Measurements from ENCODE around the gene MRPL28.
A peak's percentile ranks its signal among the peaks of the same experiment; 100 is the strongest.

Gene MRPL28

DNA sequence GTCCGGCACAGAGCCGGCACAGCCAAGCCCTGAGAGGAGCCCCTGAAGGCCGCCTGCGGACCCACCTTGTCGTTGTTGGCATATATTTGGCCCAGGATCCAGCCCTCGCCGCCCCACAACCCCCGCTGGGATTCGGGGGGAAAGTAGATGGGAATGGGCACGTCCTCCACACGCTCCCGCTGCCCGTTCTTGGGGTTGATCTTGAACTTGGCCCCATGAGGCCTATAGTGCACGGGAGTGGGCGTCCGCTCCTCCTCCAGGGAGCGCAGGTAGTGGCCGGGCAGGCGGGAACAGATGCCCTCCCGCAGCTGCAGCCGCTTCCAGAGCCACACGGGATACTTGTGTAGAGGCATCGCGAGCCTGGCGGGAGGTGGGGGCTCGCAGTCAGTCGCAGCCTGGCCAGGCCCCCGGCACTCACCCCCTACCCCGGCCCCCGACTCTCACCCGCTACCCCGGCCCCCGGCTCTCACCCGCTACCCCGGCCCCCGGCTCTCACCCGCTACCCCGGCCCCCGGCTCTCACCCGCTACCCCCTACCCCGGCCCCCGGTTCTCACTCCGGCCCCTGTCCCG is 387 bp downstream of the MRPL28 start:
- TF ChIP-seq, protein P1, sequence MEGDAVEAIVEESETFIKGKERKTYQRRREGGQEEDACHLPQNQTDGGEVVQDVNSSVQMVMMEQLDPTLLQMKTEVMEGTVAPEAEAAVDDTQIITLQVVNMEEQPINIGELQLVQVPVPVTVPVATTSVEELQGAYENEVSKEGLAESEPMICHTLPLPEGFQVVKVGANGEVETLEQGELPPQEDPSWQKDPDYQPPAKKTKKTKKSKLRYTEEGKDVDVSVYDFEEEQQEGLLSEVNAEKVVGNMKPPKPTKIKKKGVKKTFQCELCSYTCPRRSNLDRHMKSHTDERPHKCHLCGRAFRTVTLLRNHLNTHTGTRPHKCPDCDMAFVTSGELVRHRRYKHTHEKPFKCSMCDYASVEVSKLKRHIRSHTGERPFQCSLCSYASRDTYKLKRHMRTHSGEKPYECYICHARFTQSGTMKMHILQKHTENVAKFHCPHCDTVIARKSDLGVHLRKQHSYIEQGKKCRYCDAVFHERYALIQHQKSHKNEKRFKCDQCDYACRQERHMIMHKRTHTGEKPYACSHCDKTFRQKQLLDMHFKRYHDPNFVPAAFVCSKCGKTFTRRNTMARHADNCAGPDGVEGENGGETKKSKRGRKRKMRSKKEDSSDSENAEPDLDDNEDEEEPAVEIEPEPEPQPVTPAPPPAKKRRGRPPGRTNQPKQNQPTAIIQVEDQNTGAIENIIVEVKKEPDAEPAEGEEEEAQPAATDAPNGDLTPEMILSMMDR (IDR thresholded peaks at IDR 0.05; ENCODE audit: extremely low read depth, missing control alignments) = no peak

DNA sequence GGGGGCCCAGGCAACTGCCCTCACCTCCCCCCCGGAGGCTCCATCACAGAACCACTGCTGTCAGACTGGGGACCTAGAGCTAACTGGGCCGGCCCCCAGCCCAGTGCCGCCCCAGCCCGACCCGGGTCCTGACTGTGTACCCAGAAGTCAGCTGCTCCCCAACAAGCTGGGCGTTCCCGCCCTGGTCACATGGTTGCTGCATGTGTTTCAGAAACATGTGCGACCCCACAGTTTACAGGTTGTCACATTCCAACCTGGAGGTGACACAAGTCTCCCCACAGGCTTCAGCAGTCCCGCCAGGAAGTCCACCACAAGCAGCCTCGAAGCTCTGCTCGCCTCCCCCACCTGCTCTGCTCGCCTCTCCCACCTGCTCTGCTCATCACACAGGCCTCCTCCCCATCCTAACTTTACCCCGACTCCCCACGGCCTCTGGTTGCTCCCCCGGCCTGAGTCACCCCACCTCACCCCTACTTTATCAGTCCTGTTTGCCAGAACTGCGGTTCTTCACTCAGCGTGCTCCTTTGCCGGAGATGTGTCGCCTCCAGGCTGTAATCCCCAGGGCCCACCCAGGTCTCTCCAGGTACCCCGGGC is 968 bp downstream of the MRPL28 start:
- no peak for DNase-seq (ENCODE audit: low spot score)
- TF ChIP-seq, protein P1 (IDR thresholded peaks at IDR 0.05; ENCODE audit: extremely low read depth, missing control alignments) = no peak

More for the DNA sequence above, 387 bp downstream of the MRPL28 start:
- DNase-seq (ENCODE audit: low spot score) = peak; percentile 57

DNA sequence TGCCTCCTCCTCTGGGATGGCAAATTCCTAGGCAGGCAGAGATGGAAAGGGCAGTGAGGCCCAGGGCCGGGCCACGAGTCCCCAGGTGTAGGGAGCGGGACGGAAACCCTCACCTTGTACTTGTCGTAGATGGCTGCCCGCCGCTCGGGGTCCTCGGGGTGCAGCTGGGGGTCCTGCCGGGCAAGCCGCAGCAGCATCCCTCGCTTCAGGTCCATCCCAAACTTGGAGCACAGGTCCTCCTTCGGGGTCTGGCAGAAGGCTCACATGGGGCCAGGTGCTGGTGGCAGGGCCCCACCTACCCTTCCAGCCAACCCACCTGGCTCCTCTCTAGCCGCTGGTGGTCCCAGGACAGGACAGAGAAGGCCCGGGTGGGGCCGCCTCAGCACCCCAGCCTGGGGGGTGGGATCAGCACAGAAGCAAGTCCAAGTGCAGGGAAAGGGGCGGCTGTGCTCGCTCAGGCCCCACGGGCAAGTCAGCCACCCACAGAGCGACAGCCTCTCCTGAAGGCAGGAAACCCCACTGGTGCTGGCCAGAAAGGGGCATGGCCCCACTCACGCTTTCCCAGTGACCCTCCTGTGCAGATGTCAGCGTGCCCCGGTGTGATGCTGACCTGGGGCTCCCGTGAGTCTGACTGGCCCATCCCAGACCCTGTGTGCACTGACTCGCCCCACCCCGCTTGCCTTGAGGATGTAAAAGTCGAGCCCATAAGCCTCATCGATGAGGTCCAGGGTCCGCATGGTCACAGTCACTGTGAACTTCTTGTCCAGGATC is 1.8 kb downstream of the MRPL28 start:
- TF ChIP-seq, protein P1 (IDR thresholded peaks at IDR 0.05; ENCODE audit: extremely low read depth, missing control alignments) = no peak
- DNase-seq (ENCODE audit: low spot score) = no peak

DNA sequence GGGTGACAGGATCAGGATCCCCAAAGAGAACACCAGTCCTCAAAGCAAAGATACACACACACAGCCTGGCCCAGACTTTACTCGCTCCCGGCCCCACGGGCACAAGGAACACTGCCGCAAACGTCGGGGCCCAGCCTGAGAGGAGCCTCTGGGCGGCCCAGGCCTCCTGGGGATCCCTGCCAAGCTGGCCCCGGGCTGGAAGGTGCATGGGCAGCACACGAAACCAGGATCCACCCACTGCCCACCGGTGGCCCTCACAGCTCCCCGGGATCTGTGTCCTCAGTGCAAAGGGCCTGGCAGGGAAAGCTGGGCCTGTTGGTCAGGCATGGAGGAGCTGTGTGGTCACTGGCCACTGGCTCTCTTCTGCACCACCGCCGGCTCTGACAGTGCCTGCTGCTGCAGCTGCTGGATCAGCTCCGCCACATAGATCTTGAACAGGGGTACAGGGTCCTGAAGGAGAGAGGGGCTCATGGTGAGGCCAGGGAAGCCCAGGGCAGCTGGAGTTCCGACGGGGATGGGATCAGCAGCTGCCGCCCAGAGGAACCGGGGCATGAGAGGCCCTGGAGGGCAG is 2.9 kb downstream of the MRPL28 start:
- DNase-seq (ENCODE audit: low spot score) = no peak
- TF ChIP-seq, protein P1 (IDR thresholded peaks at IDR 0.05; ENCODE audit: extremely low read depth, missing control alignments) = no peak

DNA sequence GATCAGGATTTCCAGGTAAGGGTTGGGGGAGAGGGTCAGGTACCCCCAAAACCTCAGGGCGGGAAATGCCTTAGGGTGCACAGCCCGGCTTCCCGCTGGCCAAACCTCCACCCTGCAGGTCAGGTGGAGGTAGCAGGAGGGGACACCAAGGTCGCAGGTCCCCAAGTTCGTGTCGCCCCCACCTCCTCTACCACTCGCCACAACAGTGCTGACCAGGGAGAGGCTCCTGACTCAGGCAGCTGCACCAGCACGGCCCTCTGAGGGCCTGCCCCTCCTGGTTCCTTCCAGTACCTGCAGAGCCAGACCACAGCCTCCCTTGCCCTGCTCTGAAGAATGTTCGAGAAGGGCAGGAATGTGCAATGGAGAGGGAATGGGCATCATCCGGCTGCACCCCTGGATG is 3.9 kb downstream of the MRPL28 start:
- TF ChIP-seq, protein P1 (IDR thresholded peaks at IDR 0.05; ENCODE audit: extremely low read depth, missing control alignments) = no peak
- no peak for DNase-seq (ENCODE audit: low spot score)

DNA sequence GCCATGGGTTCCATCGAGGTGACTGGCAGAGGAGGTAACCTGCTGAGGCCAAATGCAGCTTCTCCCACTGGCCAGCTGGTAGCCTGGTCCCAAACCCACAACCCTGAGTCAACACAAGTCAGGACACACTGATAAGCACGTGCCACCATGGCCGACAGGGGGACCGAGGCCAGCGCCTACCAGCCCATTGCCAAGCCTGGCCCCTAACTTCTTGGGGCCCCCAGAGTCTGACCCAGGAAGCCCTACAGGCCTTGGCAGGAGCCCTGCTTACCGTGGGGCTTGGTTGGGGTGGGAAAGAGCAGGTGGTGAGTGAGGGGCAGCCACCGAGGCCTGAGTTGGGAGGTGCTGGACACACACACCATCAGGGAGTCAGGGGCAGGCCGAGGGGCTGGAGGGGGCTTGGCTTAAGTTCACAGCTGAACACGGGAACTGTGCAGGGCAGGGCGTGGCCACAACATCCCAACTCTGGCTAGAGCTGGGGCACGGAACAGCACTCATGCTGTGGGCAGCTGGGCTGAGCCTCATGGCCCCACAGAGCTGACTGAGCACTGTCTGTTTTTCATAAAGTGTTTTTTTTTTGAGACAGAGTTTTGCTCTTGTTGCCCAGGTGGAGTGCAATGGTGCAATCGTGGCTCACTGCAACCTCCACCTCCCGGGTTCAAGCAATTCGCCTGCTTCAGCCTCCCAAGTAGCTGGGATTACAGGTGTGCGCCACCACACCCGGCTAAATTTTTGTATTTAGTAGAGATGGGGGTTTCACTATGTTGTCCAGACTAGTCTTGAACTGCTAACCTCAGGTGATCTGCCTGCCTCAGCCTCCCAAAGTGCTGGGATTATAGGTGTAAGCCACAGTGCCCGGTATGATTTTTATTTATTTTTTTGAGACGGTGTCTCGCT is 5.5 kb downstream of the MRPL28 start:
- DNase-seq (ENCODE audit: low spot score) = no peak
- TF ChIP-seq, protein P1 (IDR thresholded peaks at IDR 0.05; ENCODE audit: extremely low read depth, missing control alignments) = no peak

Measured in GM20000 (cell line).